ENCODE data around the gene ANKRD23. TPM values are rescaled to one million over a fixed set of nuclear protein-coding genes. Genes with fewer than 3 reads are reported as not detected.

The ANKRD23 gene
- total and polyA plus RNA-seq, 2 of the 13 experiments (the other 11 are each of a cell fraction or from before 2014, with no cell fraction given), result 1.5 to 1.6 TPM

- TF ChIP-seq HINFP (CRISPR knock-in tag; IDR thresholded peaks at IDR 0.05; ENCODE audit: low read depth), result 0 out of 2 replicates have a peak, but pooled peaks have one; percentile 42
- no peak for TF ChIP-seq MAFF (IDR thresholded peaks at IDR 0.05; ENCODE audit: low read depth, low read length)
- peak; percentile 14; the same call in 1 of the 2 replicates for TF ChIP-seq RXRB (CRISPR knock-in tag; IDR thresholded peaks at IDR 0.05; ENCODE audit: borderline replicate concordance)
- TF ChIP-seq ZFP90 (CRISPR knock-in tag; IDR thresholded peaks at IDR 0.05; ENCODE audit: borderline replicate concordance), result no peak
- TF ChIP-seq JUN (CRISPR knock-in tag; IDR thresholded peaks at IDR 0.05), result no peak
- TF ChIP-seq ZBTB44 (CRISPR knock-in tag; IDR thresholded peaks at IDR 0.05), result no peak
- TF ChIP-seq IKZF4 (CRISPR knock-in tag; IDR thresholded peaks at IDR 0.05; ENCODE audit: borderline replicate concordance, low read depth, not compliant biosample characterization), result no peak
- no peak for TF ChIP-seq ARID2 (CRISPR knock-in tag; IDR thresholded peaks at IDR 0.05; ENCODE audit: borderline replicate concordance)
- no peak for TF ChIP-seq WIZ (CRISPR knock-in tag; IDR thresholded peaks at IDR 0.05)
- no peak for TF ChIP-seq BRCA1 (CRISPR knock-in tag; IDR thresholded peaks at IDR 0.05)
- TF ChIP-seq, protein P1, sequence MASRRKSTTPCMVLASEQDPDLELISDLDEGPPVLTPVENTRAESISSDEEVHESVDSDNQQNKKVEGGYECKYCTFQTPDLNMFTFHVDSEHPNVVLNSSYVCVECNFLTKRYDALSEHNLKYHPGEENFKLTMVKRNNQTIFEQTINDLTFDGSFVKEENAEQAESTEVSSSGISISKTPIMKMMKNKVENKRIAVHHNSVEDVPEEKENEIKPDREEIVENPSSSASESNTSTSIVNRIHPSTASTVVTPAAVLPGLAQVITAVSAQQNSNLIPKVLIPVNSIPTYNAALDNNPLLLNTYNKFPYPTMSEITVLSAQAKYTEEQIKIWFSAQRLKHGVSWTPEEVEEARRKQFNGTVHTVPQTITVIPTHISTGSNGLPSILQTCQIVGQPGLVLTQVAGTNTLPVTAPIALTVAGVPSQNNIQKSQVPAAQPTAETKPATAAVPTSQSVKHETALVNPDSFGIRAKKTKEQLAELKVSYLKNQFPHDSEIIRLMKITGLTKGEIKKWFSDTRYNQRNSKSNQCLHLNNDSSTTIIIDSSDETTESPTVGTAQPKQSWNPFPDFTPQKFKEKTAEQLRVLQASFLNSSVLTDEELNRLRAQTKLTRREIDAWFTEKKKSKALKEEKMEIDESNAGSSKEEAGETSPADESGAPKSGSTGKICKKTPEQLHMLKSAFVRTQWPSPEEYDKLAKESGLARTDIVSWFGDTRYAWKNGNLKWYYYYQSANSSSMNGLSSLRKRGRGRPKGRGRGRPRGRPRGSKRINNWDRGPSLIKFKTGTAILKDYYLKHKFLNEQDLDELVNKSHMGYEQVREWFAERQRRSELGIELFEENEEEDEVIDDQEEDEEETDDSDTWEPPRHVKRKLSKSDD (CRISPR knock-in tag; IDR thresholded peaks at IDR 0.05; ENCODE audit: low read depth), result no peak
- no peak for TF ChIP-seq ZNF335 (CRISPR knock-in tag; IDR thresholded peaks at IDR 0.05)
- TF ChIP-seq SMAD9 (CRISPR knock-in tag; IDR thresholded peaks at IDR 0.05), result no peak
- TF ChIP-seq ZNF619 (CRISPR knock-in tag; IDR thresholded peaks at IDR 0.05), result no peak
- TF ChIP-seq, protein P2, sequence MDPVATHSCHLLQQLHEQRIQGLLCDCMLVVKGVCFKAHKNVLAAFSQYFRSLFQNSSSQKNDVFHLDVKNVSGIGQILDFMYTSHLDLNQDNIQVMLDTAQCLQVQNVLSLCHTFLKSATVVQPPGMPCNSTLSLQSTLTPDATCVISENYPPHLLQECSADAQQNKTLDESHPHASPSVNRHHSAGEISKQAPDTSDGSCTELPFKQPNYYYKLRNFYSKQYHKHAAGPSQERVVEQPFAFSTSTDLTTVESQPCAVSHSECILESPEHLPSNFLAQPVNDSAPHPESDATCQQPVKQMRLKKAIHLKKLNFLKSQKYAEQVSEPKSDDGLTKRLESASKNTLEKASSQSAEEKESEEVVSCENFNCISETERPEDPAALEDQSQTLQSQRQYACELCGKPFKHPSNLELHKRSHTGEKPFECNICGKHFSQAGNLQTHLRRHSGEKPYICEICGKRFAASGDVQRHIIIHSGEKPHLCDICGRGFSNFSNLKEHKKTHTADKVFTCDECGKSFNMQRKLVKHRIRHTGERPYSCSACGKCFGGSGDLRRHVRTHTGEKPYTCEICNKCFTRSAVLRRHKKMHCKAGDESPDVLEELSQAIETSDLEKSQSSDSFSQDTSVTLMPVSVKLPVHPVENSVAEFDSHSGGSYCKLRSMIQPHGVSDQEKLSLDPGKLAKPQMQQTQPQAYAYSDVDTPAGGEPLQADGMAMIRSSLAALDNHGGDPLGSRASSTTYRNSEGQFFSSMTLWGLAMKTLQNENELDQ (CRISPR knock-in tag; IDR thresholded peaks at IDR 0.05; ENCODE audit: borderline replicate concordance), result no peak
- no peak for TF ChIP-seq ZNF543 (CRISPR knock-in tag; IDR thresholded peaks at IDR 0.05)
- TF ChIP-seq SKI (IDR thresholded peaks at IDR 0.05; ENCODE audit: partially characterized antibody), result peak; percentile 29
- TF ChIP-seq ZMYM4 (CRISPR knock-in tag; IDR thresholded peaks at IDR 0.05), result peak; percentile 75
- peak; percentile 53 for TF ChIP-seq UBTF (CRISPR knock-in tag; IDR thresholded peaks at IDR 0.05)
Observed at GRCh38 chr2:96848264-96848663, 4.4 kb upstream of the ANKRD23 start (continued).

All from HepG2 (cell line).